Gastrocnemius medialis (tissue), 4 donors: ENCODE data around the gene DISP3.

Source experiments
- CTCF ChIP-seq, 5 experiments: fragments of 450-650 bp in 3 of 5; fragments of 200-600 bp in 2 of 5; sonication (generic) in 2 of 5; IDR thresholded peaks in 4 of 5; conservative IDR thresholded peaks in 1 of 5; 1 replicate in 4 of 5; 2 replicates in 1 of 5; pipeline ENCODE4 v1.5.1; 2016 to 2019; ENCODE audit warnings: antibody characterized with exemption in 5 of 5, mild to moderate bottlenecking in 3 of 5, moderate library complexity in 3 of 5
- POLR2A ChIP-seq, 2 donors: fragments of 450-650 bp; IDR thresholded peaks; one replicate each; pipeline ENCODE4 v1.6.1; 2017; ENCODE audit warnings: antibody characterized with exemption in 2 of 2, mild to moderate bottlenecking in 2 of 2, moderate library complexity in 2 of 2

- no peak for TF ChIP-seq CTCF (IDR thresholded peaks at IDR 0.05 in 4 of 5, conservative IDR thresholded peaks at IDR 0.05 in 1 of 5)
- no peak for TF ChIP-seq POLR2A (IDR thresholded peaks at IDR 0.05)
Measured at GRCh38 chr1:11461531-11462137, 17.3 kb upstream of the DISP3 start.
